Posterior vena cava (tissue), 2 donors: ENCODE data around the gene ZNF691. TPM values are rescaled to one million over a fixed set of nuclear protein-coding genes. Genes with fewer than 3 reads are reported as not detected.
"Not testable (repeated sequence)": the region's sequence is repeated elsewhere in the genome, so short reads cannot be mapped to it uniquely, and the experiment has no call there.

Experiments
- DNase-seq: peaks from one replicate; pipeline ENCODE4 v3.0.0-alpha.2; 2020; ENCODE audit warnings: low spot score
- intact Hi-C, 2 donors: fragments of 100-400 bp; cut with DNase I; formaldehyde crosslinking; loops; one replicate each; pipeline versions ENCODE4 v1.14.1 to v1.14.2; 2022 to 2023
- total RNA-seq, 2 donors: library from RNA; stranded (reverse); fragmentation: NEBNext Ultra II Directional; extraction: Animal tissue kit (Norgen Biotek cat#: 25700); gene quantifications; one replicate each; pipeline ENCODE4 v1.2.1, GENCODE V29; 2021
- donor health status: DM: yes; HTN: yes; CAD: no.
- donor health status: DM: yes; HTN: yes; CAD: no.

The ZNF691 gene
- total RNA-seq, 2 donors from 2014 or later = 4.5 to 5.1 TPM

DNA sequence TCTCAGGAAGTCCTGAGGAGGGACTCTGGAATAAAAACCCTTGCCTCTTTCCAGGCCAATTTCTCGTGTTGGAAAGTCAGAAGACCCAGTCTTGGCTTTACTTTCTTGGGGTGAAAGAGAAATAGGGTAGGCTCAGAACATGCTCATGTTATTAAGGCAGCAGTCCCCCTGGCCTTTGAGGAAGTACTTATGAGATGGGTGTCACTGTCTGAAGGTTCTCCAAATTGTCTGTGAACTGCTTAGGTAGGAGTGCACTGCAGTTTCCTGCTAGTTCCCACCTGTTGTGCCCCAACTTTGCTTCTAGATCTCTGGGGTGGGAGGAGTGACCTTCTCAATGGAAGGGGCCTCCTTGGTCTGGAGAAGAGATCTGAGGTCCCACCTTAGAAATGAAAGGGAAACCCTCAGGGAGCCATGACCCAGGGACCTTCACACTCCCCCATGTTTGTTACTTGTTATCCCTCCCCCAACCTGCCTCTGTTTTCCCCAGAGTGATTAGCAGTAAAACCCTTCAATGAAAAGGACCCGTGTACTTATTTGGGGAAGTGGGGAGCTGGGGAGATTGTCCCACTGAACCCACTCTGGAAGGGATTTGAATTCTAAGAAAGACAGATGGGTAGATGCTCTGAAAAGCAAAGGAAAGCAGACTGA is 5.7 kb downstream of the ZNF691 start:
- no peak for DNase-seq

DNA sequence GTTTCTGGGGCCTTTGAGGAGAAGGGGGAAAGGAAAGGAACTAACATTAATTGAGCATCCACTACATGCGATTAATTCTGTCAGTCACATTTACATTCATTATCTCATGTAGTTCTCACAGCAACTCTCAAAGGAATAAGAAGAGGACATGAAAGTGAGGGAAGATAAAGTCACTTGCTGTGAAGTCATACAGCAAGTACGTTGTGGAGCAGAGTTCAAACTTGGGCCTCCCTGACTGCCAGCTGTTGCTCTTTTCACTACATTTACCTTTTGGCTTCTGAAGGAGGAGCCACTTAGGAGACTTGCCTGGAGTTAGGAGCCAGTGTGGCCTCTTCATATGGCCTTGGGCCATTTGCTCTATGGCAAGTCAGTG is 6.2 kb downstream of the ZNF691 start:
- intact Hi-C loops = no loop called here
- DNase-seq = no peak

More for the DNA sequence above, 5.7 kb downstream of the ZNF691 start:
- intact Hi-C loops = no loop called here

DNA sequence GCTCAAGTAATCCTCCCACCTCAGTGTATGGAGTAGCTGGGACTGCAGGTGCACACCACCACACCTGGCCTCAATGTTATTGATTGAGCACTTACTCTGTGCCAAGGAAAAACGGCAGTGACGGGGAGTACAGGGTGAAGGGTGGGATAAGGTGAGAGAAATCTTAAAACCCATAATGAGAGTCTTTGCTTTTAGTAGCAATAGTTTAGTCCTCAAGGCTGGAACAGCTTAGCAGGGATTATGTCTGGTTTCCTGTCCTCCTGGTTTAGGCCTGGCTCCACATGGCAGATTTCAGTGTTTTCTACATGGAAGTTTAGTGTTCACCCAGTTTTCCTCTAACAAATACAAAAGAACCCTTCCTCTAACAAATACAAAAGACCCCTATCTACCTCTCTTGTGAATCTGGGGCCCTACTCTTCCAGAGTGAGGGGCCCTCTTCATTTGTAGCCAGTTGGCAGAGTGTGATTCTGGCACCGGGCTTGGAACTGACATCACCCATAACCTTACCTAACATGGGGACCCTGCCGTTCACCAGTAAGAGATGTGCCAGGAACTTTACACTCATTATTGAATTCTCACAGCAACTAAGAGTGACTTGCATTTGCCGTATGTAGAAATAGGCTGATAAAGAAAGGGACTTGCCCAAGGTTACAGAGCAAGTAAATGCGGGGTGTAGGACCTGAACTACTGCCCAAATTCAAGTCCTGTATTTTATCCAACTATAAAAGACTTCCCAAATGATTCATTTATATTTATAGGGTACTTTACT is 6.9 kb downstream of the ZNF691 start:
- intact Hi-C loops = no loop called here
- no peak for DNase-seq

DNA sequence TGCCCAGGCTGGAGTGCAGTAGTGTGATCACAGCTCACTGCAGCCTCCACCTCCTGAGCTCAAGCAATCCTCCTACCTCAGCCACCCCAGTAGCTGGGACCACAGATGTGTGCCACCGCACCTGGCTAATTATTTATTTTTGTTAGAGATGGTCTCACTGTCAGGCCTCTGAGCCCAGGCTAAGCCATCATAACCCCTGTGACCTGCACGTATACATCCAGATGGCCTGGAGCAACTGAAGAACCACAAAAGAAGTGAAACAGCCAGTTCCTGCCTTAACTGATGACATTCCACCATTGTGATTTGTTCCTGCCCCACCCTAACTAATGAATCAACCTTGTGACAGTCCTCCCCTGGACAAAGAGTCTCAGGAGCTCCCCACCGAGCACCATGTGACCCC is 10.1 kb downstream of the ZNF691 start:
- intact Hi-C loops, DNase-seq: not testable (repeated sequence)

DNA sequence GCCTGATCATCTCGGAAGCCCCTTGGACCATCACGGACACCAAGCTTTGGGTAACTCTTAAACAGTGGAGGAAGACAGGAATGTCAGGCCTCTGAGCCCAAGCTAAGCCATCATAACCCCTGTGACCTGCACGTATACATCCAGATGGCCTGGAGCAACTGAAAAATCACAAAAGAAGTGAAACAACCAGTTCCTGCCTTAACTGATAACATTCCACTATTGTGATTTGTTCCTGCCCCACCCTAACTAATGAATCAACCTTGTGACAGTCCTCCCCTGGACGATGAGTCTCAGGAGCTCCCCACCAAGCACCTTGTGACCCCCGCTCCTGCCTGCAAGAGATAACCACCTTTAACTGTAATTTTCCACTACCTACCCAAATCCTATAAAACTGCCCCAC is 13.0 kb downstream of the ZNF691 start:
- DNase-seq, intact Hi-C loops: not testable (repeated sequence)

DNA sequence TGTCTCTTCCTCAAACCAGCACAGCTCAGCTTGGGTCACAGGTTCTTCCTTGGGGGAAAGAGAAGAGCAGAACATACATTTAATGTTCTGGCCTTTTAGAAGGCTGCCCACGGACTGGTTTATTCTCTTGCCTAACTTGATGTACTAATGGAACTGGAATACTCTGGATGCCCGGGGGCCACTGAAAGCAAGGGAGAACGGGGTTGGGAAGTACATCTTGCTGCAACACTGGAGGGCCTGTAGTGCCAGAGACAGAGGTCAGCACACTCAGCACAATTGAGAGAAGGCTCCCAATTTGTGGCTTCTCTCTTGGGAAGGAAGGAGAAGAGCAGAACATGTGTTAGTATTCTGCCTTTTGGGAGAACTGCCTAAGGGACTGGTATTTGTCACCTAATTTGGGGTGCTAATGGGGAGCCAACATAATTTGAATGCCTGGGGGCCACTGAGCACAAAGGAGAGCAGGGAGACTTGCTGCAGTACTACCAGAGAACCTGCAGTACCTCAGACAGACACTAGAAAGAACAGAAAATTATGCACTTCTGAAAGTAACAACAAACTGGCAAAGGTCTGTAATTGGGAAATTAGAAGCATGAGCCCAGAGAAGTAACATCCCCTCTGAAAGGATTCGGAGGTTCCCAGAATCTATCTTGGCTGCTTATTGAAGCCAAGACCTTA is 14.1 kb downstream of the ZNF691 start:
- intact Hi-C loops = no loop called here
- DNase-seq = no peak

DNA sequence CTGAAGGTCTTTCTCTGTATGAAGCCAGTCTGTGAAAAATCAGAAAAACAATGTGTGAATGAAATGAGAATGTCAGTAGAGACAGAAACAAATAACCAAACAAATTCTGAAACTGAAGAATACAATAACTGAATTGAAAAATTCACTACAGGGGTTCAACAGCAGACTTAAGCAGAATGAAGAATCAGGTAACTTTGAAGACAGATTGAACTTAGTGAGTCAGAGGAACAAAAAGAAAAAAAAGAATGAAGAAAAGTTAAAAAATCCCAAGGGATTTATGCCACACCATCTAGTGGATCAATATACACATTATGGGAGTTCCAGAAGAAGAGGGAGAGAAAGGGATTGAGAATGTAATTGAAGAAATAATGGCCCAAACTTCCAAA is 14.6 kb downstream of the ZNF691 start:
- DNase-seq = no peak
- intact Hi-C loops = no loop called here

DNA sequence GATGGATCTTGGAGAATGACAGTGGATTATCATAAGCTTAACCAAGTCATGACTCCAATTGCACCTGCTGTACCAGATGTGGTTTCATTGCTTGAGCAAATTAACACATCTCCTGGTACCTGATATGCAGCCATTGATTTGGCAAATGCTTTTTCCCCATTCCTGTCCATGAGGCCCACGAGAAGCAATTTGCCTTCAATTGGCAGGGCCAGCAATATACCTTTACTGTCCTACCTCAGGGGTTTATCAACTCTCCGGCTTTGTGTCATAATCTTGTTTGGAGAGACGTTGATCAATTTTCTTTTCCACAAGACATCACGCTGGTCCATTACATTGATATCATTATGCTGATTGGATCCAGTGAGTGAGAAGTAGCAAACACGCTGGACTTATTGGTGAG is 20.1 kb downstream of the ZNF691 start:
- intact Hi-C loops = no loop called here
- no peak for DNase-seq

DNA sequence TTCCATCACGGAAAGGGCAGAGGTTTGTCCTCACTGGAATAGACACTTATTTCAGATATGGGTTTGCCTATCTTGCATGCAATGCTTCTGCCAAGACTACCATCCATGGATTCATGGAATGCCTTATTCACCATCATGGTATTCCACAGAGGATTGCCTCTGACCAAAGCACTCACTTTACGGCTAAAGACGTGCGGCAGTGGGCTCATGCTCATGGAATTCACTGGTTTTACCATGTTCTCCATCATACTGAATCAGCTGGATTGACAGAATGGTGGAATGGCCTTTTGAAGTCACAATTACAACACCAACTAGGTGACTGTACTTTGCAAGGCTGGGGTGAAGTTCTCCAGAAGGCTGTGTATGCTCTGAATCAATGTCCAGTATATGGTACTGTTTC is 22.1 kb downstream of the ZNF691 start:
- intact Hi-C loops = not testable (repeated sequence)

DNA sequence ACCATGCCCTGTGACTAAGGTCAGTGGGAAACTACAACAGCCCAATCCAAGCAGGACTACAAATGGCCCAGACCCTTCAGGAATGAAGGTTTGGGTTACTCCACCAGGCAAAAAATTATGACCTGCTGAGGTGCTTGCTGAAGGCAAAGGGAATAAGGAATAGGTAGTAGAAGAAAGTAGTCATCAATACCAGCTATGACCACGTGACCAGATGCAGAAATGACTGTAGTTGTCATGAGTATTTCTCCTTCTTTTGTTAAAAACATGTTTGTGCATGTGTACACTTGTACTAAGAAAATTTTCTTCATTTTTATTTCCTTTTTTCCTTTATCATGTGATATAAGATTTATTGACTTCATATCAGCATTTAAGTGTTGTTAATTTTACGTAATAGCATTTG is 22.8 kb downstream of the ZNF691 start:
- not testable (repeated sequence) for DNase-seq

More for the DNA sequence above, 22.1 kb downstream of the ZNF691 start:
- not testable (repeated sequence) for DNase-seq

DNA sequence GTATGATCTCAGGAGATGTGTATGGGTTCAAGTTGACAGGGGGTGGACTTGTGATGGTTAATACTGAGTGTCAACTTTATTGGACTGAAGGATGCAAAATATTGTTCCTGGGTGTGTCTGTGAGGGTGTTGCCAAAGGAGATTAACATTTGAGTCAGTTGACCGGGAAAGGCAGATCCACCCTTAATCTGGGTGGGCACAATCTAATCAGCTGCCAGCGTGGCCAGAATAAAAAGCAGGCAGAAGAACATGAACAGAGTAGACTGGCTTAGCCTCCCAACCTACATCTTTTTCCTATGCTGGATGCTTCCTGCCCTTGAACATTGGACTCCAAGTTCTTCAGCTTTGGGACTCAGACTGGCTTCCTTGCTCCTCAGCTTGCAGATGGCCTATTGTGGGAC is 23.3 kb downstream of the ZNF691 start:
- intact Hi-C loops, DNase-seq: not testable (repeated sequence)

More for the DNA sequence above, 22.8 kb downstream of the ZNF691 start:
- intact Hi-C loops = not testable (repeated sequence)

DNA sequence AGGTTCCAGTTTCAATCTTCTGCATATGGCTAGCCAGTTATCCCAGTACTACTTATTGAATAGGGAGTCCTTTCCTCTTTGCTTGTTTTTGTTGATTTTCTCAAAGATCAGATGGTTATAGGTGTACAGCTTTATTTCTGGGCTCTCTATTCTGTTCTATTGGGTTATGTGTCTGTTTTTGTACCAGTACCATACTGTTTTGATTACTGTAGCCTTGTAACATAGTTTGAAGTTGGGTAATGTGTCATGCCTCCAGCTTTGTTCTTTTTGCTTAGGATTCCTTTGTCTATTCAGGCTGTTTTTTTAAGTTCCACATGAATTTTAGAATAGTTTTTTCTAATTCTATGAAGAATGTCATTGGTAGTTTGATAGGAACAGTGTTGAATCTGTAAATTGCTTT is 26.7 kb downstream of the ZNF691 start:
- DNase-seq, intact Hi-C loops: not testable (repeated sequence)

DNA sequence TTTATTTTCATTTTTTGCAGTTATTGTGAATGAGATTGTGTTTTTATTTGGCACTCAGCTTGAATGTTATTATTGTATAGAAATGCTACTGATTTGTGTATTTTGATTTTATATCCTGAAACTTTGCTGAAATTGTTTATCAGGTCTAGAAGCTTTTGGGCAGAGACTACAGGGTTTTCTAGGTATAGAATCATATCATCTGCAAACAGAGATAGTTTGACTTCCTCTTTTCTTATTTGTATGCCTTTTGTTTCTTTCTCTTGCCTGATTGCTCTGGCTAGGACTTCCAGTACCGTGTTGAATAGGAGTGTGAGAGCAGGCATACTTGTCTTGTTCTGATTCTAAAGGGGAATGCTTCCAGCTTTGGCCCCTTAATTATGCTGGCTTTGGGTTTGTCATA is 27.3 kb downstream of the ZNF691 start:
- intact Hi-C loops = no loop called here

DNA sequence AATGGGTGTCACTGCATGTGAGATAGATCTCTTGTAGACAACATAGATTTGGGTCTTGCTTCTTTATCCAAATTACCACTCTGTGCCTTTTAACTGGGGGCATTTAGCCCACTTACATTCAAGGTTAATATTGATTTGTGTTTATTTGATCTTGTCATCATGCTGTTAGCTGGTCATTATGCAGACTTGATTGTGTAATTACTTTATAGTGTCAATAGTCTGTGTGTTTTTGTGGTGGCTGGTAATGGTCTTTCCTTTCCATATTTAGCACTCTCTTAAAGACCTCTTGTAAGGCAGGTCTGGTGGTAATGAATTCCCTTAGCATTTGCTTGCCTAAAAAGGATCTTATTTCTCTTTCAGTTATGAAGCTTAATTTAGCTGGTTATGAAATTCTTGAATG is 29.6 kb downstream of the ZNF691 start:
- intact Hi-C loops = no loop called here
- no peak for DNase-seq

More for the DNA sequence above, 27.3 kb downstream of the ZNF691 start:
- DNase-seq = no peak

DNA sequence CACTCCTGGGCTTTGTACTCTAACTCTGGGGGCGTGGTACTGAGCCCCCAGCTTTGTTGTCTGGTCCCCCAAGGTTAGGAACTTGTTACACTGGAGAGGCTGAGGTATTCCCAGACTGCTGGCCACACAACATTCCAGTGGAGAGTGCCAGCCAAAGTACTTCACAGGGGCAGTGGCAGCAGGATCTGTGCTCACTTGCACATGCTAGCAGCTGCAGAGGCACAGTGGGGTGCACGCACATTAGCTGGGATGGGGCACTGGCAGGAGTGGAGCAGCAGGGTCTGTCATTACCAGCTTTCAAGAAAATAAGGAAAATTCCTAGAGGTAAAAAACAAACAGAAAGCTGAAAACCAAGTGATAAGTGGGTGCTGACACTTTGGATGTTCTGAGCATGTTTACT is 31.0 kb downstream of the ZNF691 start:
- intact Hi-C loops = no loop called here
- DNase-seq = no peak

DNA sequence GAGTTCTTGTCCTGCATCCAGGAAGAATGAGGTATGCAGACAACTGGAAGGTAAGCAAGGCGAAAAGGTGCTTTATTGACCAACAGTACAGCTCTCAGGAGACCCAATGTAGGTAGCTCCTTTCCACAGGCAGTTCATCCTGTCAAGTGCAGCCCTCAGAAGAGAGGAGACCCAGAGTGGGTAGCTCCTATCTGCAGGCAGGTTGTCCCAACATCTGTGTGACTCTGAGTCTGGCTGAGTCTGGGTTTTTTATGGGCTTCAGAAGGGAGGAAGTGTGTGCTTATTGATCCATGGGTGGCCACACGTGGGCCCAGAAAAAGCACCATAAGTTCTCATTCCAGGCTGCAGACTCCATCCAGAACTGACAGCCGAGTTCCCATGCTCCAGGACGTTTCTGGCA is 34.0 kb downstream of the ZNF691 start:
- intact Hi-C loops = no loop called here
- DNase-seq = no peak

DNA sequence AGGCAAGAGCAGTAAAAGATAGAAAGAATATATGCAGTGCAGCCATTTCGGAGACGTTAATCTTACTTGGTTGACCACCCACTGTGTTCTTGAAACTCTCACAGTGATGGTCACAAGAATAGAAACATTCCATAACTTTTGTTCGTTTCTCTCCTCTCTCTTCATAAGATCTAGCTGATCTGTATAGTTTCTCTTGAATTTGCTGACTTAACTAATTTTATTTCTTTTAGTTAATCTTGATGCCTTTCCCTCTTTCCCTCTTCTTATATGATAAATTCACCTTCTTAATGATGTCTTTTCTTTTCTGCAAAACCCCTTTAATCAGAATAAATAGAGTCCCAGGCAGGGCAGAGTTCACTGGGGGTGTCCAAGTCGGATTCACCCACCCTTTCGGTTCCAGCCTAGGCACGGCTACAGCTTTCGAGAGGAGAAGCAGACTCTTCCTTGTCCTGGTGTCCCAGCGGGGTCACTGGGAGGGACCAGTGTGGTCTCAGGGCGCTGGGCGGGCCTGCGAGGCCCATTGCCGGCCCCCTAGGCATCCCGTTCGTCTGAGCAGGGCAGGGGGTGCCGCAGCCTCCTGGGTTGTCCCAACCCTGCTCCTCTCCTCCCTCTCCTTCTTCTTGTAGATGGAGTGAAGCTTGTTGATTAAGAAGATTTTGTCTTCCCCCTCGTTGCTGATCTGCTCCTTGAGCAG is 39.8 kb downstream of the ZNF691 start:
- no peak for DNase-seq
- intact Hi-C loops = no loop called here

DNA sequence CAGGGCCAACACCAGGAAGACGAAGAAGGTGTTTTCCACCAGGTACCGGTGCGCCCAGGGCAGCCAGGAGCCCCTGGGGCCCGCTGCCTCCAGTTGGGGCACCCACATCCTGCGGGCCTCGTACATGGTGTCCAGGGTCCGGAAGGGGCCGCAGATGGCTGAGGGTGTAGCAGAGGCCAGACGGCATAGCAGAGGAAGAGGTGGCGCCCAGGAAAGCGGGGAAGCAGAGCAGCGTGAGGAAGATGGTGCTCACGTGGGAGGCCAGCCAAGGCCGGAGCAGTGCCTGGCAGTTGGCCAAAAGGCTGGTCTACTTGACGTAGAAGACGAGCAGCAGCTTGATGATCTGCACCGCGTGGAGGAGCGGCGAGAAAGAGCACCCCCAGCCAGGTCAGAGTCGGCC is 40.4 kb downstream of the ZNF691 start:
- intact Hi-C loops = no loop called here
- DNase-seq = no peak

DNA sequence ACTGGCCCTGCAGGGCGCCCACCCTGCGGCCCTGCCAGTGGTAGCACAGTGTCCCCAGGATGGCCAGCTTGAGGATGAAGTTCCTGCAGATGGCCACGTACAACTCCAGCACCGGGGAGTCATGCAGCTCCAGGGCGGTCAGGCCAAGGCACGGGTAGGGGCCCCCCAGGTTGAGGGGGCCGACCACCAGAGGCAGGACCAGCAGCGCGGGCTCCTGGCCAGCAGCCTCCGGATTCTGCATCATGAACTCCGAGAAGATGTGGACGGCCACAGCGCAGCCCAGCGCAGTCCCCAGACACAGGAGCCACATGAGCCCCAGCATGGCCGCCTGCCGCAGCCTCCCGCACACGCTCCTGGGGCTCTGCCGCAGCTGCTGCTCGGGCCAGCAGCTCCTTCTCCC is 41.0 kb downstream of the ZNF691 start:
- no peak for DNase-seq
- intact Hi-C loops = no loop called here
